ENCODE results near the gene TRAK1.

The TRAK1 gene

GRCh38 chr3:42068303-42069088 is 22.7 kb upstream of the TRAK1 start:
- DNase-seq (ENCODE audit: low read depth in 2 of 2) = no peak

GRCh38 chr3:42070089-42070488 is 21.1 kb upstream of the TRAK1 start:
- DNase-seq (ENCODE audit: low read depth in 2 of 2) = no peak

GRCh38 chr3:42070524-42070923 is 20.6 kb upstream of the TRAK1 start:
- no peak for DNase-seq (ENCODE audit: low read depth in 2 of 2)

GRCh38 chr3:42071904-42072812 is 19.0 kb upstream of the TRAK1 start:
- no peak for DNase-seq (ENCODE audit: low read depth in 2 of 2)

- DNase-seq (ENCODE audit: low read depth in 2 of 2) = no peak
These were observed 18.3 kb upstream of the TRAK1 start for GRCh38 chr3:42072831-42073301.

- DNase-seq (ENCODE audit: low read depth in 2 of 2) = no peak
These were observed 13.4 kb upstream of the TRAK1 start for GRCh38 chr3:42077785-42078184.

GRCh38 chr3:42078677-42079076 is 12.5 kb upstream of the TRAK1 start:
- DNase-seq (ENCODE audit: low read depth in 2 of 2) = no peak

- DNase-seq (ENCODE audit: low read depth in 2 of 2) = no peak
These were observed 11.3 kb upstream of the TRAK1 start for GRCh38 chr3:42079701-42080452.

- DNase-seq (ENCODE audit: low read depth in 2 of 2) = no peak
These were observed 10.7 kb upstream of the TRAK1 start for GRCh38 chr3:42080453-42080872.

GRCh38 chr3:42081838-42082473 is 9.2 kb upstream of the TRAK1 start:
- DNase-seq (ENCODE audit: low read depth in 2 of 2) = no peak

GRCh38 chr3:42084586-42084985 is 6.6 kb upstream of the TRAK1 start:
- DNase-seq (ENCODE audit: low read depth in 2 of 2) = no peak

- no peak for DNase-seq (ENCODE audit: low read depth in 2 of 2)
These were observed 5.3 kb upstream of the TRAK1 start for GRCh38 chr3:42085641-42086376.

- DNase-seq (ENCODE audit: low read depth in 2 of 2) = no peak
These were observed 2.2 kb upstream of the TRAK1 start for GRCh38 chr3:42088803-42089530.

- no peak for DNase-seq (ENCODE audit: low read depth in 2 of 2)
These were observed 849 bp downstream of the TRAK1 start for GRCh38 chr3:42092006-42092405.

GRCh38 chr3:42094128-42094527 is 3.0 kb downstream of the TRAK1 start:
- no peak for DNase-seq (ENCODE audit: low read depth in 2 of 2)

GRCh38 chr3:42094691-42095391 is 3.7 kb downstream of the TRAK1 start:
- DNase-seq (ENCODE audit: low read depth in 2 of 2) = no peak

- no peak for DNase-seq (ENCODE audit: low read depth in 2 of 2)
These were observed 4.4 kb downstream of the TRAK1 start for GRCh38 chr3:42095540-42095939.

GRCh38 chr3:42096796-42097565 is 5.8 kb downstream of the TRAK1 start:
- DNase-seq (ENCODE audit: low read depth in 2 of 2) = peak in 1 of 2 donors; percentile 16

- no peak for DNase-seq (ENCODE audit: low read depth in 2 of 2)
These were observed 6.4 kb downstream of the TRAK1 start for GRCh38 chr3:42097566-42097946.

Measured in stimulated activated CD4-positive, alpha-beta T cell treated with anti-CD3 and anti-CD28 coated beads, Interleukin-1b, Interleukin-23, amount 100 ng/mL, for 4 hours (primary cell).